NB4 (cell line): ENCODE data around the gene MCAT.

ENCODE experiments used
- DNase-seq: peaks from one replicate; pipeline ENCODE4 v3.0.0; 2010; ENCODE audit warnings: low read depth
- H3K4me3 ChIP-seq: one replicate; pipeline ENCODE4 v1.5.1; 2011; ENCODE audit warnings: mild to moderate bottlenecking, low read depth, low read length, moderate library complexity
- MAX ChIP-seq: IDR thresholded peaks from 2 replicates; pipeline ENCODE4 v1.6.1; 2011; ENCODE audit warnings: low read depth, low read length
- MYC ChIP-seq: IDR thresholded peaks from 2 replicates; pipeline ENCODE4 v1.6.1; 2011; ENCODE audit warnings: low read depth, low read length
- POLR2A ChIP-seq: IDR thresholded peaks from 2 replicates; pipeline ENCODE4 v1.6.1; 2011; ENCODE audit warnings: mild to moderate bottlenecking; ENCODE audit not compliant: insufficient read length; ENCODE audit errors: extremely low read depth
- TF ChIP-seq, protein P1 (sequence below): IDR thresholded peaks from one replicate; pipeline ENCODE4 v1.5.1; 2012; ENCODE audit warnings: low read depth, low read length

MCAT gene

GRCh38 chr22:43174941-43175531 lies 31.8 kb upstream of the MCAT start:
- H3K4me3 ChIP-seq = no peak overlapping the region
- TF ChIP-seq, protein P1, sequence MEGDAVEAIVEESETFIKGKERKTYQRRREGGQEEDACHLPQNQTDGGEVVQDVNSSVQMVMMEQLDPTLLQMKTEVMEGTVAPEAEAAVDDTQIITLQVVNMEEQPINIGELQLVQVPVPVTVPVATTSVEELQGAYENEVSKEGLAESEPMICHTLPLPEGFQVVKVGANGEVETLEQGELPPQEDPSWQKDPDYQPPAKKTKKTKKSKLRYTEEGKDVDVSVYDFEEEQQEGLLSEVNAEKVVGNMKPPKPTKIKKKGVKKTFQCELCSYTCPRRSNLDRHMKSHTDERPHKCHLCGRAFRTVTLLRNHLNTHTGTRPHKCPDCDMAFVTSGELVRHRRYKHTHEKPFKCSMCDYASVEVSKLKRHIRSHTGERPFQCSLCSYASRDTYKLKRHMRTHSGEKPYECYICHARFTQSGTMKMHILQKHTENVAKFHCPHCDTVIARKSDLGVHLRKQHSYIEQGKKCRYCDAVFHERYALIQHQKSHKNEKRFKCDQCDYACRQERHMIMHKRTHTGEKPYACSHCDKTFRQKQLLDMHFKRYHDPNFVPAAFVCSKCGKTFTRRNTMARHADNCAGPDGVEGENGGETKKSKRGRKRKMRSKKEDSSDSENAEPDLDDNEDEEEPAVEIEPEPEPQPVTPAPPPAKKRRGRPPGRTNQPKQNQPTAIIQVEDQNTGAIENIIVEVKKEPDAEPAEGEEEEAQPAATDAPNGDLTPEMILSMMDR = no peak
- TF ChIP-seq MAX (no peak), POLR2A (no peak), MYC (no peak)
- DNase-seq = no peak

DNA sequence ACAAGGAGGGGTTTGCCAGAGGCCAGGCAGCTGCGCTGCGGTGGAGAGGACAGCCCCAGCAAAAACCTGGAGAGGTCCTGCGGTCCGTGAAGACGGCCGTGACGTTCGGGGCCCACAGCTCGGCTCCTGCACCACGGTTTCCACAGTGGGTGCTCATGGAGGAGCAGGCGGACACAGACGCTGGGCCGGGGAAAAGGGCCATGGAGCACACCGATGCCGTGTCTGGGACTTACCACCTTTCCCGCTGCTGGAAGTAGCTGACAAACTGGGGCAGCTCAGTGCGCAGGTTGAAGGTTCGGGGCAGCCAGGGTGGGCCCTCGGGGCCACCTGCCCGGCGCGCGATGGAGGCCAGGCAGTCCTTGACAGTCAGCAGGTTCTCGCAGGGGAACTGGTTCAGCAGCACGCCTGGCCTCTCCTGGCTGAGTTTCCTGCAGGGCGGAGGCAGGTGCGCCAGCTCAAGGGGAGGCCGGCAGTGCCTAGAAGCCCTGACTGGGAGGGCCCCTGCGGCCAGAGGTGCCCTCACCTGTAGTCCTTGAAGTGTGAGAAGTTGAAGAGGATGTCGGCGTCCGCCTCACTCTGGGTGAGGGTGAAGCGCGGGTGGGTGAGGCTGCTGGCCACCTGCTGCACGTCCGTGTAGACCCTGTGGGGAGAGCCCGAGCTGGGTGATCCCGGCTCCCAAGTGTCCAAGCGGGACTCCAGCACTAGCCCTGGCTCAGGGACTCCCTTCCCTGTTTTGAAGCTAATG lies 30.9 kb upstream of the MCAT start:
- H3K4me3 ChIP-seq = no peak overlapping the region
- TF ChIP-seq, protein P1 = no peak
- TF ChIP-seq POLR2A = no peak
- TF ChIP-seq MAX = no peak
- TF ChIP-seq MYC = no peak
- no peak for DNase-seq

GRCh38 chr22:43173566-43173965 lies 30.4 kb upstream of the MCAT start:
- DNase-seq = no peak
- no peak overlapping the region for H3K4me3 ChIP-seq
- TF ChIP-seq MYC (no peak), MAX (no peak), POLR2A (no peak)
- TF ChIP-seq, protein P1 = no peak

- TF ChIP-seq MAX (no peak), MYC (no peak), POLR2A (no peak)
- TF ChIP-seq, protein P1 = no peak
- no peak for DNase-seq
- H3K4me3 ChIP-seq = no peak overlapping the region
Measured at GRCh38 chr22:43172191-43172590, 29.0 kb upstream of the MCAT start.

DNA sequence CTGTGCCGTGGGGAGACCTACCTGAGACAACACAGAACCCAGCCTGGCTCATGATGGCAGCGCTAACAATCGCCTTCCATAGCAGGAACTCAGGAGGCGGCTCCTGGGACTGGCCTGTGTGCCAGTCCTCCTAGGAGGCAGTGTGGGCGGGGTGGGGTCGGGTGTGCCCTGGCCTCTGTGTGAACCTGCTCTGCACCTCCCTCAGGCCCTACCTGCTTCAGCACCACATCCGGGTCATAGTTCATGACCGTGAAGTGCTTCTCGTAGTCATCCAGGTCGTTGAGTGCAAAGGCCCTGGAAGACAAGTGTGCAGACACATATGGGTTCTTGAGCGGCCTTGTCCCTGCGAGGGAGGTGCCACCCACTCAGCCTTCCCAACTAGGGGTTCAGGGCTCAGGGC lies 28.4 kb upstream of the MCAT start:
- no peak for DNase-seq
- TF ChIP-seq MAX (no peak), MYC (no peak)
- TF ChIP-seq, protein P1 = no peak
- no peak overlapping the region for H3K4me3 ChIP-seq
